Common myeloid progenitor, CD34-positive (primary cell): ENCODE results near the gene TEX35.
"Not testable (repeated sequence)": the region's sequence is repeated elsewhere in the genome, so short reads cannot be mapped to it uniquely, and the experiment has no call there.

ENCODE experiments used
- CTCF ChIA-PET: fragments of 350-600 bp; sonication (Branson Sonifier 250); formaldehyde crosslinking; loops from one replicate; lab custom pipeline; 2021; ENCODE audit warnings: antibody characterized with exemption; lab: Charles Lee
- POLR2A ChIA-PET: fragments of 350-600 bp; sonication (Branson Sonifier 250); formaldehyde crosslinking; loops from one replicate; lab custom pipeline; 2021; ENCODE audit warnings: antibody characterized with exemption; lab: Charles Lee
- DNase-seq, 3 donors: peaks; one replicate each; pipeline versions ENCODE4 v3.0.0 to v3.0.0-alpha.2; 2013
- H3K27ac ChIP-seq, 2 experiments: 1 replicate in 1 of 2; 2 replicates in 1 of 2; pipeline ENCODE4 v1.7.0; 2013; ENCODE audit warnings: inconsistent platforms in 2 of 2, low read length in 2 of 2, mild to moderate bottlenecking in 2 of 2, low read depth in 1 of 2, moderate library complexity in 1 of 2; ENCODE audit not compliant: severe bottlenecking in 2 of 2, insufficient read depth in 1 of 2, poor library complexity in 1 of 2
- H3K27me3 ChIP-seq, 5 experiments: replicated peaks in 2 of 5; 1 replicate in 3 of 5; 2 replicates in 2 of 5; pipeline versions ENCODE4 v1.6.1 to v1.7.0; 2013; ENCODE audit warnings: low read length in 4 of 5, mild to moderate bottlenecking in 2 of 5, moderate library complexity in 2 of 5, inconsistent platforms in 1 of 5; ENCODE audit not compliant: insufficient read depth in 5 of 5, control insufficient read depth in 4 of 5
- H3K36me3 ChIP-seq, 4 experiments: 1 replicate in 2 of 4; 2 replicates in 2 of 4; pipeline versions ENCODE4 v1.6.1 to v1.7.0; 2013; ENCODE audit warnings: low read length in 3 of 4, control low read depth in 1 of 4, mild to moderate bottlenecking in 1 of 4; ENCODE audit not compliant: control insufficient read depth in 4 of 4, insufficient read depth in 4 of 4
- H3K4me1 ChIP-seq, 4 experiments: 1 replicate in 3 of 4; 2 replicates in 1 of 4; pipeline versions ENCODE4 v1.6.1 to v1.7.1; 2013; ENCODE audit warnings: low read length in 3 of 4, mild to moderate bottlenecking in 3 of 4, control low read depth in 1 of 4, inconsistent platforms in 1 of 4, moderate library complexity in 1 of 4; ENCODE audit not compliant: control insufficient read depth in 4 of 4, insufficient read depth in 4 of 4; ENCODE audit errors: control extremely low read depth in 1 of 4
- H3K4me3 ChIP-seq, 7 experiments: 1 replicate in 4 of 7; 2 replicates in 3 of 7; pipeline versions ENCODE4 v1.5.1 to v1.7.0; 2013; ENCODE audit warnings: mild to moderate bottlenecking in 7 of 7, low read length in 6 of 7, moderate library complexity in 6 of 7, inconsistent platforms in 2 of 7, low read depth in 2 of 7, control low read depth in 1 of 7; ENCODE audit not compliant: insufficient read depth in 4 of 7, control insufficient read depth in 1 of 7; ENCODE audit errors: extremely low read depth in 1 of 7
- H3K9me3 ChIP-seq, 5 experiments: 1 replicate in 4 of 5; 2 replicates in 1 of 5; pipeline versions ENCODE4 v1.6.1 to v1.7.1; 2013; ENCODE audit warnings: low read length in 4 of 5, mild to moderate bottlenecking in 2 of 5, inconsistent platforms in 1 of 5, low read depth in 1 of 5, moderate library complexity in 1 of 5; ENCODE audit not compliant: control insufficient read depth in 4 of 5, insufficient read depth in 2 of 5; ENCODE audit errors: control extremely low read depth in 1 of 5
- WGBS: methylation state at CpG from one replicate; pipeline ENCODE4 v1.1.5; 2013; ENCODE audit not compliant: insufficient coverage; 5-methylcytosine and 5-hydroxymethylcytosine counted together

Gene TEX35

GRCh38 chr1:178503316-178503715 is 9.6 kb upstream of the TEX35 start:
- POLR2A ChIA-PET, H3K27me3 ChIP-seq, DNase-seq, H3K36me3 ChIP-seq, H3K4me3 ChIP-seq, H3K9me3 ChIP-seq, H3K27ac ChIP-seq, H3K4me1 ChIP-seq: not testable (repeated sequence)
- 96% methylated on average over 12 of the region's 14 CpGs for WGBS
- CTCF ChIA-PET, result interaction anchor here (1.4 to 2.5 kb wide), 2 partner anchors 9 to 193 kb away, joined by 5 to 8 read pairs; no protein-coding TSS in a partner anchor

GRCh38 chr1:178503849-178504248 is 9.1 kb upstream of the TEX35 start:
- 81% methylated on average over 4 of the region's 6 CpGs for WGBS
- Histone ChIP-seq H3K9me3 (no peaks in the 10 kb centered on the region), H3K36me3 (no peaks in the 10 kb centered on the region), H3K4me3 (no peak overlapping the region), H3K27ac (no peak overlapping the region), H3K27me3 (peaks cover 0 to 2% (median 0%) of the 10 kb centered on the region in 5 experiments), H3K4me1 (peaks cover 0 to 6% (median 0%) of the 10 kb centered on the region in 4 experiments)
- ChIA-PET CTCF (interaction anchor here (0.8 to 2.5 kb wide), 3 partner anchors 9 to 193 kb away, joined by 3 to 8 read pairs (median 5); partner anchors contain the start of gene TEX35), POLR2A (no interaction called here)
- DNase-seq, result no peak

GRCh38 chr1:178504286-178504685 is 8.6 kb upstream of the TEX35 start:
- no peak overlapping the region for H3K4me3 ChIP-seq
- peaks cover 0 to 2% (median 0%) of the 10 kb centered on the region in 5 experiments for H3K27me3 ChIP-seq
- no peaks in the 10 kb centered on the region for H3K9me3 ChIP-seq
- 87% methylated on average over 4 of the region's 4 CpGs for WGBS
- CTCF ChIA-PET, result interaction anchor here (0.8 to 2.5 kb wide), 4 partner anchors 8 to 194 kb away, joined by 3 to 8 read pairs (median 4); partner anchors contain the start of gene TEX35
- H3K27ac ChIP-seq, result no peak overlapping the region
- no peak for DNase-seq
- H3K4me1 ChIP-seq, result peaks cover 0 to 6% (median 0%) of the 10 kb centered on the region in 4 experiments
- no peaks in the 10 kb centered on the region for H3K36me3 ChIP-seq
- POLR2A ChIA-PET, result no interaction called here

- peaks cover 0 to 2% (median 0%) of the 10 kb centered on the region in 5 experiments for H3K27me3 ChIP-seq
- no peaks in the 10 kb centered on the region for H3K36me3 ChIP-seq
- ChIA-PET POLR2A (no interaction called here), CTCF (interaction anchor here (1.2 to 1.4 kb wide), 2 partner anchors 11 to 15 kb away, joined by 3 read pairs; no protein-coding TSS in a partner anchor)
- WGBS, result 100% methylated on average over 4 of the region's 6 CpGs
- peaks cover 0 to 6% (median 0%) of the 10 kb centered on the region in 4 experiments for H3K4me1 ChIP-seq
- no peak overlapping the region for H3K4me3 ChIP-seq
- no peak for DNase-seq
- H3K27ac ChIP-seq, result no peak overlapping the region
- H3K9me3 ChIP-seq, result no peaks in the 10 kb centered on the region
Observed at GRCh38 chr1:178506177-178506576, 6.7 kb upstream of the TEX35 start.

- Histone ChIP-seq H3K4me3 (no peak overlapping the region), H3K4me1 (peaks cover 0 to 6% (median 0%) of the 10 kb centered on the region in 4 experiments), H3K27me3 (peaks cover 0 to 2% (median 0%) of the 10 kb centered on the region in 5 experiments), H3K27ac (no peak overlapping the region), H3K36me3 (no peaks in the 10 kb centered on the region), H3K9me3 (no peaks in the 10 kb centered on the region)
- ChIA-PET CTCF (interaction anchor here (1.4 kb wide), 1 partner anchor 15 kb away, joined by 3 read pairs; no protein-coding TSS in a partner anchor), POLR2A (no interaction called here)
- DNase-seq, result peak in 2 of 3 donors; percentile 7 to 28
- 82% methylated on average over 6 of the region's 6 CpGs for WGBS
Observed at GRCh38 chr1:178506669-178507068, 6.2 kb upstream of the TEX35 start.

- H3K9me3 ChIP-seq, result no peaks in the 10 kb centered on the region
- H3K27ac ChIP-seq, result no peak overlapping the region
- ChIA-PET POLR2A (no interaction called here), CTCF (no interaction called here)
- H3K36me3 ChIP-seq, result no peaks in the 10 kb centered on the region
- 100% methylated on average over 4 of the region's 5 CpGs for WGBS
- peaks cover 0 to 6% (median 0%) of the 10 kb centered on the region in 4 experiments for H3K4me1 ChIP-seq
- peaks cover 0 to 2% (median 0%) of the 10 kb centered on the region in 5 experiments for H3K27me3 ChIP-seq
- no peak for DNase-seq
- H3K4me3 ChIP-seq, result no peak overlapping the region
Observed at GRCh38 chr1:178509414-178510007, 3.4 kb upstream of the TEX35 start.

- Histone ChIP-seq H3K36me3 (no peaks in the 10 kb centered on the region), H3K4me1 (peaks cover 0 to 6% (median 0%) of the 10 kb centered on the region in 4 experiments), H3K27ac (no peak overlapping the region), H3K27me3 (peaks cover 0 to under 1% (median 0%) of the 10 kb centered on the region in 5 experiments), H3K9me3 (no peaks in the 10 kb centered on the region), H3K4me3 (no peak overlapping the region)
- ChIA-PET CTCF (no interaction called here), POLR2A (no interaction called here)
- DNase-seq, result no peak
- 98% methylated on average over 4 of the region's 4 CpGs for WGBS
Observed at GRCh38 chr1:178510155-178510554, 2.8 kb upstream of the TEX35 start.
